Measurements from ENCODE around the gene DNAL4. TPM values are rescaled to one million over a fixed set of nuclear protein-coding genes. Genes with fewer than 3 reads are reported as not detected.

The DNAL4 gene
- total RNA-seq, 2 donors from 2014 or later, result 5.2 to 7.8 TPM

- no peaks in the 10 kb centered on the region for H3K36me3 Mint-ChIP-seq
- no peak for DNase-seq (ENCODE audit: low spot score in 2 of 2)
- peak overlapping the region in 1 of 2 donors; percentile 22 for H3K27ac Mint-ChIP-seq
- no peak for ATAC-seq
- H3K9me3 Mint-ChIP-seq, result no peaks in the 10 kb centered on the region
These were observed 17.9 kb downstream of the DNAL4 start for GRCh38 chr22:38776086-38776485.

- H3K27ac Mint-ChIP-seq, result peak overlapping the region; percentile 22 to 64
- ATAC-seq (no peak), DNase-seq (ENCODE audit: low spot score in 2 of 2) (no peak)
- H3K9me3 Mint-ChIP-seq, result no peaks in the 10 kb centered on the region
- H3K36me3 Mint-ChIP-seq, result no peaks in the 10 kb centered on the region
These were observed 18.3 kb downstream of the DNAL4 start for GRCh38 chr22:38775656-38776055.

- no peaks in the 10 kb centered on the region for H3K36me3 Mint-ChIP-seq
- no peak for DNase-seq (ENCODE audit: low spot score in 2 of 2)
These were observed 19.3 kb downstream of the DNAL4 start for GRCh38 chr22:38774496-38775166.

GRCh38 chr22:38773363-38773946 lies 20.5 kb downstream of the DNAL4 start:
- no peak for DNase-seq (ENCODE audit: low spot score in 2 of 2)
- Mint-ChIP-seq H3K36me3 (no peaks in the 10 kb centered on the region), H3K9me3 (no peaks in the 10 kb centered on the region), H3K27ac (no peak overlapping the region)
- ATAC-seq, result no peak

More at GRCh38 chr22:38774496-38775166, 19.3 kb downstream of the DNAL4 start:
- Mint-ChIP-seq H3K9me3 (no peaks in the 10 kb centered on the region), H3K27ac (peak overlapping the region in 1 of 2 donors; percentile 64)
- ATAC-seq, result no peak

GRCh38 chr22:38772623-38772873 lies 21.4 kb downstream of the DNAL4 start:
- ATAC-seq (no peak), DNase-seq (ENCODE audit: low spot score in 2 of 2) (no peak)
- H3K36me3 Mint-ChIP-seq, result no peaks in the 10 kb centered on the region
- no peak overlapping the region for H3K27ac Mint-ChIP-seq
- H3K9me3 Mint-ChIP-seq, result no peaks in the 10 kb centered on the region

- no peak overlapping the region for H3K27ac Mint-ChIP-seq
These were observed 23.5 kb downstream of the DNAL4 start for GRCh38 chr22:38770257-38770949.

GRCh38 chr22:38768036-38768435 lies 25.9 kb downstream of the DNAL4 start:
- no peaks in the 10 kb centered on the region for H3K9me3 Mint-ChIP-seq
- ATAC-seq (no peak), DNase-seq (ENCODE audit: low spot score in 2 of 2) (no peak)
- H3K27ac Mint-ChIP-seq, result no peak overlapping the region
- no peaks in the 10 kb centered on the region for H3K36me3 Mint-ChIP-seq

More at GRCh38 chr22:38770257-38770949, 23.5 kb downstream of the DNAL4 start:
- H3K36me3 Mint-ChIP-seq, result no peaks in the 10 kb centered on the region
- DNase-seq (ENCODE audit: low spot score in 2 of 2) (no peak), ATAC-seq (no peak)
- no peaks in the 10 kb centered on the region for H3K9me3 Mint-ChIP-seq

- no peak overlapping the region for H3K27ac Mint-ChIP-seq
- no peaks in the 10 kb centered on the region for H3K36me3 Mint-ChIP-seq
- no peak for ATAC-seq
- no peak for DNase-seq (ENCODE audit: low spot score in 2 of 2)
- H3K9me3 Mint-ChIP-seq, result no peaks in the 10 kb centered on the region
These were observed 26.6 kb downstream of the DNAL4 start for GRCh38 chr22:38767313-38767712.

- Mint-ChIP-seq H3K36me3 (no peaks in the 10 kb centered on the region), H3K27ac (no peak overlapping the region), H3K9me3 (no peaks in the 10 kb centered on the region)
- DNase-seq (ENCODE audit: low spot score in 2 of 2), result peak in 1 of 2 donors; percentile 39
- ATAC-seq, result peak; percentile 61 to 73
These were observed 27.7 kb downstream of the DNAL4 start for GRCh38 chr22:38766076-38766777.

GRCh38 chr22:38762551-38762983 lies 31.4 kb downstream of the DNAL4 start:
- H3K27ac Mint-ChIP-seq, result peak overlapping the region in 1 of 2 donors; percentile 50
- no peak for ATAC-seq
- H3K9me3 Mint-ChIP-seq, result no peaks in the 10 kb centered on the region
- DNase-seq (ENCODE audit: low spot score in 2 of 2), result no peak
- no peaks in the 10 kb centered on the region for H3K36me3 Mint-ChIP-seq

GRCh38 chr22:38761202-38762162 lies 32.5 kb downstream of the DNAL4 start:
- no peaks in the 10 kb centered on the region for H3K9me3 Mint-ChIP-seq
- peaks cover 4 to 6% of the 10 kb centered on the region in 2 donors for H3K36me3 Mint-ChIP-seq
- no peak overlapping the region for H3K27ac Mint-ChIP-seq
- ATAC-seq (no peak), DNase-seq (ENCODE audit: low spot score in 2 of 2) (no peak)

- Mint-ChIP-seq H3K9me3 (no peaks in the 10 kb centered on the region), H3K27ac (no peak overlapping the region), H3K36me3 (peaks cover 6 to 8% of the 10 kb centered on the region in 2 donors)
- no peak for DNase-seq (ENCODE audit: low spot score in 2 of 2)
- ATAC-seq, result no peak
These were observed 33.3 kb downstream of the DNAL4 start for GRCh38 chr22:38760477-38761201.

GRCh38 chr22:38759005-38759404 lies 34.9 kb downstream of the DNAL4 start:
- Mint-ChIP-seq H3K27ac (peak overlapping the region in 1 of 2 donors; percentile 53), H3K9me3 (no peaks in the 10 kb centered on the region), H3K36me3 (peaks cover 14 to 18% of the 10 kb centered on the region in 2 donors)
- no peak for ATAC-seq
- no peak for DNase-seq (ENCODE audit: low spot score in 2 of 2)

- Mint-ChIP-seq H3K27ac (peak overlapping the region in 1 of 2 donors; percentile 53), H3K9me3 (no peaks in the 10 kb centered on the region), H3K36me3 (peaks cover 19 to 24% of the 10 kb centered on the region in 2 donors)
- DNase-seq (ENCODE audit: low spot score in 2 of 2) (peak; percentile 73), ATAC-seq (peak; percentile 18 to 27)
These were observed 35.5 kb downstream of the DNAL4 start for GRCh38 chr22:38758276-38758945.

GRCh38 chr22:38757464-38757757 lies 36.5 kb downstream of the DNAL4 start:
- no peak for ATAC-seq
- no peaks in the 10 kb centered on the region for H3K9me3 Mint-ChIP-seq
- H3K36me3 Mint-ChIP-seq, result peaks cover 27 to 34% of the 10 kb centered on the region in 2 donors
- H3K27ac Mint-ChIP-seq, result peak overlapping the region in 1 of 2 donors; percentile 92
- no peak for DNase-seq (ENCODE audit: low spot score in 2 of 2)

Measured in activated naive CD4-positive, alpha-beta T cell treated with anti-CD3 and anti-CD28 coated beads, Interleukin-2, amount 50 U/mL, for 72 hours (primary cell).